CD8-positive, alpha-beta memory T cell (primary cell): Measurements from ENCODE around the gene TNFRSF21. TPM values are rescaled to one million over a fixed set of nuclear protein-coding genes. Genes with fewer than 3 reads are reported as not detected.

Experiments used
- CTCF ChIA-PET: fragments of 350-600 bp; sonication (Branson Sonifier 250); formaldehyde crosslinking; loops from one replicate; lab custom pipeline; 2021; ENCODE audit warnings: antibody characterized with exemption; lab: Charles Lee
- POLR2A ChIA-PET: fragments of 350-600 bp; sonication (Branson Sonifier 250); formaldehyde crosslinking; loops from one replicate; lab custom pipeline; 2021; ENCODE audit warnings: antibody characterized with exemption; lab: Charles Lee
- DNase-seq, 5 donors: peaks; one replicate each; pipeline versions ENCODE4 v3.0.0 to v3.0.0-alpha.2; 2020 to 2022; ENCODE audit warnings: mixed read lengths in 1 of 5
- H3K27ac ChIP-seq: one replicate; pipeline ENCODE4 v1.7.0; 2013; ENCODE audit warnings: low read depth, mild to moderate bottlenecking, low read length, moderate library complexity
- H3K27me3 ChIP-seq: 2 replicates; pipeline ENCODE4 v1.7.0; 2013; ENCODE audit warnings: low read length, mild to moderate bottlenecking; ENCODE audit not compliant: insufficient read depth, poor library complexity, severe bottlenecking
- H3K36me3 ChIP-seq: 2 replicates; pipeline ENCODE4 v1.7.0; 2013; ENCODE audit warnings: mild to moderate bottlenecking, low read length, moderate library complexity; ENCODE audit not compliant: insufficient read depth
- H3K4me1 ChIP-seq: 2 replicates; pipeline ENCODE4 v1.7.0; 2013; ENCODE audit warnings: mild to moderate bottlenecking, low read length, moderate library complexity; ENCODE audit not compliant: insufficient read depth
- H3K4me3 ChIP-seq: 2 replicates; pipeline ENCODE4 v1.7.0; 2013; ENCODE audit warnings: mild to moderate bottlenecking, low read length
- H3K9me3 ChIP-seq: 2 replicates; pipeline ENCODE4 v1.7.0; 2013; ENCODE audit warnings: mild to moderate bottlenecking, low read length
- H3K27ac Mint-ChIP-seq, 8 donors: one replicate each; pipeline ENCODE4 v1.8.0; 2020 to 2021; ENCODE audit warnings: mixed read lengths in 8 of 8, mild to moderate bottlenecking in 6 of 8, inconsistent platforms in 3 of 8, moderate library complexity in 3 of 8
- H3K27me3 Mint-ChIP-seq, 2 donors: one replicate each; pipeline ENCODE4 v1.8.0; 2020 to 2021; ENCODE audit warnings: mixed read lengths in 2 of 2, mild to moderate bottlenecking in 1 of 2, moderate library complexity in 1 of 2
- H3K36me3 Mint-ChIP-seq, 3 donors: one replicate each; pipeline ENCODE4 v1.8.0; 2020 to 2021; ENCODE audit warnings: mixed read lengths in 3 of 3, inconsistent platforms in 1 of 3, mild to moderate bottlenecking in 1 of 3
- H3K4me1 Mint-ChIP-seq, 3 donors: one replicate each; pipeline ENCODE4 v1.8.0; 2020 to 2021; ENCODE audit warnings: mixed read lengths in 3 of 3, inconsistent platforms in 1 of 3, mild to moderate bottlenecking in 1 of 3
- H3K4me3 Mint-ChIP-seq, 7 donors: one replicate each; pipeline ENCODE4 v1.8.0; 2020 to 2021; ENCODE audit warnings: mixed read lengths in 7 of 7, mild to moderate bottlenecking in 6 of 7, moderate library complexity in 4 of 7, inconsistent platforms in 2 of 7
- H3K9me3 Mint-ChIP-seq, 5 donors: one replicate each; pipeline ENCODE4 v1.8.0; 2020 to 2022; ENCODE audit warnings: mixed read lengths in 5 of 5, mild to moderate bottlenecking in 3 of 5, moderate library complexity in 2 of 5, inconsistent platforms in 1 of 5
- polyA plus RNA-seq: library from polyadenylated mRNA; unstranded; fragments of 300-500 nt; fragmentation: Illumina TruSeq; gene quantifications from one replicate; pipeline ENCODE4 v1.2.3, GENCODE V29; 2021
- total RNA-seq, 2 experiments: library from RNA; stranded (reverse); gene quantifications; one replicate each; pipeline ENCODE4 v1.2.3, GENCODE V29; 2021

Gene TNFRSF21
- total and polyA plus RNA-seq, 3 experiments from 2014 or later = 0.06 to 1.8 (median 1.7) TPM

DNA sequence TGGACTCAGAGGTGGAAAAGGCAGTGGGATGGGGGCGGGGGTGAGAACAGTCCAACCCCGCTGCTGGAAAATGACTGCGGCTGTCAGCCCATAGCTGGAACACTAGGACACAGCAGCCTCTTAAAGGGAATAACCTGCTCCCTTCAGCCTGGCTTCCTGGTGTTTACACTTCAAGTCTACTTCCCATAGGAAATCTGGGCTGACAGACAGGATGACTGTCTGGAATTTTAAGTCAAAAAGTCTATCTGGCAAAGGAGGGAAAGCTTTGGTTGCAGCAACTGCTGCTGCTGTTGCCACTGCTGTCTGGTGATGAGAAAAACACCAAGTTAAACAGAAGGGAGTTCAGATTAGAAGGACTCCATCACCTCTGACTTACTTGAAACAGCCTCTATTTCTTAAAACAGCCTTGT, 44.9 kb downstream of the TNFRSF21 start:
- H3K4me3 ChIP-seq = no peak overlapping the region
- H3K36me3 ChIP-seq = no peaks in the 10 kb centered on the region
- Mint-ChIP-seq H3K4me3 (no peak overlapping the region), H3K27me3 (peaks cover 7 to 25% of the 10 kb centered on the region in 2 donors), H3K9me3 (peaks cover 0 to 3% (median 0%) of the 10 kb centered on the region in 5 donors), H3K36me3 (no peaks in the 10 kb centered on the region), H3K4me1 (no peaks in the 10 kb centered on the region), H3K27ac (no peak overlapping the region)
- ChIA-PET CTCF (no interaction called here), POLR2A (no interaction called here)
- H3K4me1 ChIP-seq = no peaks in the 10 kb centered on the region
- no peaks in the 10 kb centered on the region for H3K9me3 ChIP-seq
- no peak for DNase-seq
- no peak overlapping the region for H3K27ac ChIP-seq
- H3K27me3 ChIP-seq = no peaks in the 10 kb centered on the region

DNA sequence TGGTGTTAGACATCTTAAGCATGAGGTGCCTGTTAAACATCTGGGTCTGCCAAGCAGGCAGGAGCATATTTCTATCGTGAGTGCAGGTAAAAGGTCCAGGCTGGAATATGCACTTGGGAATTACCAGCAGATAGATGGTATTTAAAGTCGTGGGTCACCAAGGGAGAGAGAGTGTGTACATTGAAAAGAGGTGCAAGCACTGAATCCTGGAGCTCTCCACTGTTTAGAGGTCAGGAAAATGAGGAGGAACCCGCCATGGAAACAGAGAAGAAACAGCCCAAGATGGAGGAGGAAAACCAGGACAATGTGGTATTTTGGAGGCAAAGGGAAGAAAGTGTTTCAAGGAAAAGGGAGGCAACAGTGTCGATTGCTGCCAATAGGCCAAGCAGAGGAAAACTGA, 46.4 kb downstream of the TNFRSF21 start:
- H3K4me1 Mint-ChIP-seq = no peaks in the 10 kb centered on the region
- Histone ChIP-seq H3K4me3 (no peak overlapping the region), H3K4me1 (no peaks in the 10 kb centered on the region), H3K27ac (no peak overlapping the region), H3K9me3 (no peaks in the 10 kb centered on the region), H3K36me3 (no peaks in the 10 kb centered on the region), H3K27me3 (no peaks in the 10 kb centered on the region)
- H3K27me3 Mint-ChIP-seq = peaks cover 7 to 17% of the 10 kb centered on the region in 2 donors
- H3K9me3 Mint-ChIP-seq = no peaks in the 10 kb centered on the region
- ChIA-PET POLR2A (no interaction called here), CTCF (no interaction called here)
- no peak for DNase-seq
- no peak overlapping the region for H3K4me3 Mint-ChIP-seq
- no peaks in the 10 kb centered on the region for H3K36me3 Mint-ChIP-seq
- H3K27ac Mint-ChIP-seq = peak overlapping the region in 1 of 8 donors; percentile 1

DNA sequence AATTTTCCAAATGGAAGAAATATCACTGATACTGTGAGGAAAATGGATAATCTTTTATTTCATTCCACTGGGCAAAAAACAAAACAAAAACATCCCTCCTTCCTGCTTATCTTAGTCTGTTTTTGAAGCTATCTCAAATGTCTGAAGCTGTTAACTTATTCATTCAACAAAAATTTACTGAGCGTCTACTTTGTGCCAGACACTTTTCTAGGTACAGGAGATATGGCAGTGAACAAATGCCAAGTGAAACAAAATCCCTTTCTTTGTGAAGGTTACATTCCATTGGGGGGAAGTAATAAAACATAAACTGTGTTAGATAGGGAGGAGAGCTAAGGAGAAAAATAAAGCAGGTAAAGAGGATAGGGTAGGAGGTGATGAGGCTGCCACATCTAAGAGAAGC, 47.5 kb downstream of the TNFRSF21 start:
- no peak for DNase-seq
- Histone ChIP-seq H3K4me1 (no peaks in the 10 kb centered on the region), H3K36me3 (no peaks in the 10 kb centered on the region), H3K27me3 (no peaks in the 10 kb centered on the region), H3K9me3 (no peaks in the 10 kb centered on the region), H3K4me3 (no peak overlapping the region), H3K27ac (no peak overlapping the region)
- Mint-ChIP-seq H3K27ac (no peak overlapping the region), H3K36me3 (no peaks in the 10 kb centered on the region), H3K4me1 (no peaks in the 10 kb centered on the region), H3K27me3 (peaks cover 8 to 14% of the 10 kb centered on the region in 2 donors), H3K9me3 (no peaks in the 10 kb centered on the region), H3K4me3 (no peak overlapping the region)
- ChIA-PET POLR2A (no interaction called here), CTCF (no interaction called here)

DNA sequence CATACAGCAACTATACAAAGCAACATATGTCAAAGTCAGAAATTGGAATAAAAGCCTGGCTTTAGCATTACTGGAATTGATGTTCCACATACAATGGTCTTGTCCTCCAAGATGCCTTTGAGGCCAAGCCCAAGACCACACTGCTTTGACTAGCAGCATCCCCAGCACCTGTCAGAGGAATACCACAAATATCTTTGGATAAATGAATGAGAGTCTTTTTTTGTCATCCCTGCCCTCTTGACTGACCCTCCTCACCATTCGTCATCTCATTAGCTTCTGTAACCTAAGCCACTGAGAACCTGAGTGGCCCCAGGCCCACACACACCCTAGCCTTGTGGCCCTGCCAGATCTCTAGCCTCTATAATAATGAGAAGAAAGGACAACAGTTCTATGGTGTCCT, 48.5 kb downstream of the TNFRSF21 start:
- H3K27me3 ChIP-seq = no peaks in the 10 kb centered on the region
- H3K9me3 Mint-ChIP-seq = no peaks in the 10 kb centered on the region
- H3K4me3 ChIP-seq = no peak overlapping the region
- ChIA-PET POLR2A (no interaction called here), CTCF (no interaction called here)
- H3K27me3 Mint-ChIP-seq = peaks cover 10 to 14% of the 10 kb centered on the region in 2 donors
- H3K36me3 Mint-ChIP-seq = no peaks in the 10 kb centered on the region
- no peaks in the 10 kb centered on the region for H3K4me1 Mint-ChIP-seq
- no peak overlapping the region for H3K4me3 Mint-ChIP-seq
- no peaks in the 10 kb centered on the region for H3K4me1 ChIP-seq
- no peaks in the 10 kb centered on the region for H3K36me3 ChIP-seq
- no peak for DNase-seq
- no peaks in the 10 kb centered on the region for H3K9me3 ChIP-seq
- no peak overlapping the region for H3K27ac ChIP-seq
- no peak overlapping the region for H3K27ac Mint-ChIP-seq

DNA sequence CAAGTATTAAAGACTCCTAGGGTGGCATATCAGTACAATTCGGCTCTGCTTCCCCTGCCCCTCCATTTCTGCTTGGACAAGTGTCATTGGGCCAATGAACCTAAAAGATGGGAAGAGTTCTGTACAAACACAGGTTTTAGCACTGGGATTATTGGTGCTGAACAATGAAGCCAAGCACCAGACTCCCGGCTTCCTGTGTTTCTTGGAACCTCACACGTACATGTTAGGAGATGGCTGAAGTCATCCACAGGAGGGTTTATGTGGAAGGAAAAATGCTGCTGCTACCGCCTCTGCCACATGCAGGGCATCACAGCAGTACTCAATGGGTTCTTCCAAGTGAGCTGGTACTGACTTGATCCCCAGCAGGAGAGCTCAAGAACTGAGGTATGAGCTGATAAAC, 49.7 kb downstream of the TNFRSF21 start:
- Histone ChIP-seq H3K4me3 (no peak overlapping the region), H3K36me3 (no peaks in the 10 kb centered on the region), H3K27ac (no peak overlapping the region), H3K9me3 (no peaks in the 10 kb centered on the region), H3K4me1 (no peaks in the 10 kb centered on the region), H3K27me3 (no peaks in the 10 kb centered on the region)
- DNase-seq = no peak
- ChIA-PET CTCF (no interaction called here), POLR2A (no interaction called here)
- Mint-ChIP-seq H3K9me3 (no peaks in the 10 kb centered on the region), H3K4me1 (no peaks in the 10 kb centered on the region), H3K36me3 (no peaks in the 10 kb centered on the region), H3K4me3 (no peak overlapping the region), H3K27ac (no peak overlapping the region), H3K27me3 (peaks cover 10 to 14% of the 10 kb centered on the region in 2 donors)

DNA sequence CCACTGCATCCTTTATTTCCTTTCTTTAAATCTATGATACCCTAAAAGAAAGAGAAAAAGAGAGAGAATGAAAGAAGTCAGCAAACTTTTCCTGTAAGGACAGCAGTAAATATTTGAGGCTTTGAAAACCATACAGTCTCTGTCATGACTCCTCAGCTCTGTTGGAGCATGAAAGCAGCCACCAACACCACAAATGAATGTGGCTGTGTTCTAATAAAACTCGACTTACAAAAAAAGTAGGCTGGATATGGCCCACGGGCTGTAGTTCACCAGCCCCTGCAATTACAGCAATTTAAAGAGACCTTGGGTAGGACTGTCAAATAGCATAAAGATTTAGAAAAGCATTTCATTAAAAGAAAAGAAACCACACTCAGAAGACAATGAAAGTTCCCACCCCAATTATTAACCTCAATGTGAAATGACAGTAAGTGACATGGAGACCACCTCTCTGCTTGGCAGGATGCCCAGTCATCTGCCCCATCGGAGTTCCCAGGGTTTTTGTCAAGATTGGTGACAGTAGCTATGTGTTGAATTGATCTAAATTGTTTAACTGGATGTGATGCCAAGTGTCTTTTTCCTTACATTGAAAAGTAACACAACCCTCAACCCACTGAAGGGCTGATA, 50.9 kb downstream of the TNFRSF21 start:
- Histone ChIP-seq H3K9me3 (no peaks in the 10 kb centered on the region), H3K27ac (no peak overlapping the region), H3K36me3 (no peaks in the 10 kb centered on the region), H3K4me3 (no peak overlapping the region), H3K4me1 (no peaks in the 10 kb centered on the region), H3K27me3 (no peaks in the 10 kb centered on the region)
- no peak for DNase-seq
- Mint-ChIP-seq H3K4me3 (no peak overlapping the region), H3K27ac (no peak overlapping the region), H3K4me1 (no peaks in the 10 kb centered on the region), H3K36me3 (no peaks in the 10 kb centered on the region), H3K27me3 (peaks cover 10 to 22% of the 10 kb centered on the region in 2 donors), H3K9me3 (no peaks in the 10 kb centered on the region)
- ChIA-PET CTCF (no interaction called here), POLR2A (no interaction called here)

DNA sequence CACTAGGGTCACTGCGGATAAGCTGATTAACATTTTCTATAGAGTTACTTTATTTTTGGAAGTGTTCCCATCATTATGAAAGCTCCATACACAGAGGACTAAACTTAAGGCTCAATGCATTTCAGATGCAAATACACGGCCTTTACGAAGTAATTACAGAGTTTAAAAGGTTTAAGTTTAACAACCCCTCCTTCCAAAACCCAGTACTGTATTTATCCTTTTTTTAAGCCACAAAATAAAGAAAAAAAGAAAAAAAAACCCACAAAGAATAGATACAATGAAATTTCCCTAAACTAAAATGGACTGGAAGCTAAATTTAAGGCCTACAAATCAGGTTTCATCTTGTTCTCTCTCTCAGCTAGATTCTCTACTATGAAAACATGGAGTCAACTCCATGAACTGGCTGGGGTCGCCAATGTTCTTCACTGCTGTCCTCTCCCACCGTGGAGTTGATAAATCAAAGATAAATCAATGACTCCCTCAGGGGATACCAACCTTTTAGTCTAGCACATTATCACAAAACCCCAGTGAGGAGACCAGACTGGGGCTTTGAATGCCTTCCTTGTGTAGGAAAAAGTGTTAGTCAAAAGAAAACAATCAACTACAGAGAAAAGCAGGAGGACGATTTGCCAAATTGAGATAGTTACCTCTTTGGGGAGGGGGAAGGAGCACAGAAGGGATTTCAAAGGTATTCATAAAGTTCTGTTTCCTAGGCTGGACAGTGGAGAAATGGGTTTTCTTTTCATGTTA, 52.5 kb downstream of the TNFRSF21 start:
- CTCF ChIA-PET = no interaction called here
- POLR2A ChIA-PET = no interaction called here
- no peak for DNase-seq
- no peaks in the 10 kb centered on the region for H3K4me1 ChIP-seq
- Mint-ChIP-seq H3K27ac (no peak overlapping the region), H3K9me3 (no peaks in the 10 kb centered on the region), H3K27me3 (peaks cover 12 to 29% of the 10 kb centered on the region in 2 donors), H3K4me1 (no peaks in the 10 kb centered on the region), H3K36me3 (no peaks in the 10 kb centered on the region), H3K4me3 (no peak overlapping the region)
- H3K9me3 ChIP-seq = no peaks in the 10 kb centered on the region
- H3K36me3 ChIP-seq = no peaks in the 10 kb centered on the region
- H3K27me3 ChIP-seq = no peaks in the 10 kb centered on the region
- no peak overlapping the region for H3K4me3 ChIP-seq
- H3K27ac ChIP-seq = no peak overlapping the region

- Histone ChIP-seq H3K27me3 (no peaks in the 10 kb centered on the region), H3K9me3 (no peaks in the 10 kb centered on the region), H3K27ac (no peak overlapping the region), H3K4me3 (no peak overlapping the region), H3K4me1 (no peaks in the 10 kb centered on the region), H3K36me3 (no peaks in the 10 kb centered on the region)
- Mint-ChIP-seq H3K36me3 (no peaks in the 10 kb centered on the region), H3K27ac (no peak overlapping the region), H3K4me3 (no peak overlapping the region), H3K9me3 (no peaks in the 10 kb centered on the region), H3K27me3 (peaks cover 12 to 28% of the 10 kb centered on the region in 2 donors), H3K4me1 (no peaks in the 10 kb centered on the region)
- no peak for DNase-seq
- CTCF ChIA-PET = no interaction called here
- POLR2A ChIA-PET = no interaction called here
Observed at GRCh38 chr6:47256361-47256760, 53.3 kb downstream of the TNFRSF21 start.
